Heart left ventricle (tissue), 13 donors: ENCODE data around the gene NAP1L4.

ENCODE experiments used
- CTCF ChIP-seq, 12 donors: fragments of 200-600 bp; sonication (generic) in 4 of 12; IDR thresholded peaks; one replicate each; pipeline versions ENCODE4 v1.5.0 to v1.8.0; 2018 to 2022; ENCODE audit warnings: antibody characterized with exemption in 12 of 12, mild to moderate bottlenecking in 5 of 12
- POLR2A ChIP-seq, 2 donors: fragments of 450-650 bp; IDR thresholded peaks; one replicate each; pipeline ENCODE4 v1.6.1; 2017; ENCODE audit warnings: antibody characterized with exemption in 2 of 2, mild to moderate bottlenecking in 2 of 2, moderate library complexity in 2 of 2
- donor health status: ischemic (EF 13 %, LVEDD 7.1; RV severe dilation, severe dysfunction).
- donor health status: DM: no; HTN: yes; CAD: no.
- donor health status: DM: no; HTN: no; CAD: no.
- donor health status: ischemic (EF 25% LVEDD 6.9; RV normal size, moderate dysfunction).
- donor health status: ischemic (EF 25% LVEDD 5.7; RV mildly dilated, moderate dysfunction).
- donor health status: ischemic (EF 35%, LVEDD 5.7; RV mildly dilated, moderate dysfunction).
- donor health status: nonischemic (EF 11% LVEDD 7.7; RV severe dilation, severe dysfunction).
- donor health status: DM: yes; HTN: yes; CAD: no.
- donor health status: PGD.
- donor health status: ischemic (EF 29% LVEDD 5.4; RV normal size, mild dysfunction).
- donor health status: nonischemic (EF 23%, LVEDD 6.1; RV moderate dilation, normal function).

DNA sequence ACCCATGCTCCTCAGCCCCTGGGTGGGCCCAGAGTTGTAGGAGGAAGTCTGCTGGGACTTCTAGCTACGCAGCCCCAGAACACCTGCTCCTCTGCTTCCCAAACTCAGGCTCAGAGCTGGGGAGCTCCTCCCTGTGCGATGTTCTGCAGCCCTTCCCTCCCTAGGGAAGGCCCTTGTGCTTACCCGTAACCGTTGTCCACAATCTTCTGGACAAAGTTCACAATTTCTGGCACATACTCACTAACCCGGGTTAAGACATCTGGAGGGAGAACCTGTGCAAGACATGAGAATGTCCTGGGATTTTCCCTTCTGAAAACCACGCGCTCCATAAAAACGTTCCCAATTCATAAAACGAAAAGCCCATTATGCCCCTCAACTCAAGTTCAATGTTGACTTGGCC is 36.7 kb upstream of the NAP1L4 start:
- TF ChIP-seq CTCF (IDR thresholded peaks at IDR 0.05) (no peak), POLR2A (IDR thresholded peaks at IDR 0.05) (no peak)
